ENCODE measurements around the gene LPP. TPM values are rescaled to one million over a fixed set of nuclear protein-coding genes. Genes with fewer than 3 reads are reported as not detected.

LPP gene
- total RNA-seq, 2 donors from 2014 or later = 170 to 246 TPM

- H3K4me3 ChIP-seq = no peak overlapping the region
- no peaks in the 10 kb centered on the region for H3K36me3 ChIP-seq
- H3K9me3 ChIP-seq = no peaks in the 10 kb centered on the region
- H3K27ac ChIP-seq = no peak overlapping the region
- TF ChIP-seq, protein P1, sequence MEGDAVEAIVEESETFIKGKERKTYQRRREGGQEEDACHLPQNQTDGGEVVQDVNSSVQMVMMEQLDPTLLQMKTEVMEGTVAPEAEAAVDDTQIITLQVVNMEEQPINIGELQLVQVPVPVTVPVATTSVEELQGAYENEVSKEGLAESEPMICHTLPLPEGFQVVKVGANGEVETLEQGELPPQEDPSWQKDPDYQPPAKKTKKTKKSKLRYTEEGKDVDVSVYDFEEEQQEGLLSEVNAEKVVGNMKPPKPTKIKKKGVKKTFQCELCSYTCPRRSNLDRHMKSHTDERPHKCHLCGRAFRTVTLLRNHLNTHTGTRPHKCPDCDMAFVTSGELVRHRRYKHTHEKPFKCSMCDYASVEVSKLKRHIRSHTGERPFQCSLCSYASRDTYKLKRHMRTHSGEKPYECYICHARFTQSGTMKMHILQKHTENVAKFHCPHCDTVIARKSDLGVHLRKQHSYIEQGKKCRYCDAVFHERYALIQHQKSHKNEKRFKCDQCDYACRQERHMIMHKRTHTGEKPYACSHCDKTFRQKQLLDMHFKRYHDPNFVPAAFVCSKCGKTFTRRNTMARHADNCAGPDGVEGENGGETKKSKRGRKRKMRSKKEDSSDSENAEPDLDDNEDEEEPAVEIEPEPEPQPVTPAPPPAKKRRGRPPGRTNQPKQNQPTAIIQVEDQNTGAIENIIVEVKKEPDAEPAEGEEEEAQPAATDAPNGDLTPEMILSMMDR (IDR thresholded peaks at IDR 0.05) = no peak
- no peaks in the 10 kb centered on the region for H3K27me3 ChIP-seq
- no peaks in the 10 kb centered on the region for H3K4me1 ChIP-seq
- intact Hi-C loops (cut with DNase I) = no loop called here
- no peak overlapping the region for H3K9ac ChIP-seq (ENCODE audit: low read depth in 2 of 2, low read length in 2 of 2)
- DNase-seq = no peak
Measured at GRCh38 chr3:188691004-188691403, 537.0 kb downstream of the LPP start.

DNA sequence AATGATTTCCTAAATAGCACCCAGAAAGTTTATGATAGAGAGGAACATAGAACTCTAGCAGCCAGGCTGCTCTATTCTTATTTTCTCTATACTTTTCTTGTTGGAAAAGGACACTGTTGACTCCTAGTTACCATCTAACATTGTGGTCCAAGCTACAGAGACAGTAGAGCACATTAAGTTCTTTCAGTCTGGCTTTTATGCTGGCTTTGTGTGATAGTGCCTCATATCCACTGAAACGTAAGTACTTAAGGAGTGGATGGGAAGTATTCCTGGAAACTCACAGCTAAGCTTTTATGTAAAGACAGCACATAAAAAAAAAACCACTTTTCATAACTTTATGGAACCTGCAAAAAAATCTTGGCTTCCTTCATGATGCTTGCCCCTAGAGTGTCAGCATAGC lies 537.7 kb downstream of the LPP start:
- Histone ChIP-seq H3K9ac (ENCODE audit: low read depth in 2 of 2, low read length in 2 of 2) (no peak overlapping the region), H3K4me1 (no peaks in the 10 kb centered on the region), H3K9me3 (no peaks in the 10 kb centered on the region), H3K27me3 (no peaks in the 10 kb centered on the region), H3K36me3 (no peaks in the 10 kb centered on the region), H3K27ac (no peak overlapping the region), H3K4me3 (no peak overlapping the region)
- intact Hi-C loops (cut with DNase I) = no loop called here
- no peak for DNase-seq
- TF ChIP-seq, protein P1 (IDR thresholded peaks at IDR 0.05) = no peak

GRCh38 chr3:188692700-188693099 lies 538.7 kb downstream of the LPP start:
- TF ChIP-seq, protein P1 (IDR thresholded peaks at IDR 0.05) = no peak

DNA sequence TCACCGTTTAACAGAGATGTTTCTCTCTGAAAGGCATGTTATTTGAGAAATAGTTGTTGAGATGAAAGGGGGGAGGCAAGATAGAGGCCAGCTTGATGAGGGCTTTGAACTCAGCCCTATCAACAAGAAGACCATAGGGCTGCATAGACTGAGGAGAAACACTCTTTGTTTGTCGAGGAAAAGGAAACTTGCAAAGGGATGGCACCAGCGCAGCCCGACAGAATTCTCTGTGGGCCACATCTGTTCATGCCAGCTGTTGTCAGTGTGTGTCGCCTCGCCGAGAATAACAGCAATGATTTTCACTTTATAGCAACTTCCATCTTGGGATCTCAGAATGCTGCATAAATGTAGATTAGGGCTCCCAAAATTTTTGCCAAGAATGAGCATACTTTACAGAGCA lies 539.5 kb downstream of the LPP start:
- Histone ChIP-seq H3K9me3 (no peaks in the 10 kb centered on the region), H3K9ac (ENCODE audit: low read depth in 2 of 2, low read length in 2 of 2) (no peak overlapping the region), H3K4me3 (no peak overlapping the region), H3K4me1 (no peaks in the 10 kb centered on the region), H3K36me3 (no peaks in the 10 kb centered on the region), H3K27ac (no peak overlapping the region), H3K27me3 (no peaks in the 10 kb centered on the region)
- intact Hi-C loops (cut with DNase I) = no loop called here
- no peak for DNase-seq
- TF ChIP-seq, protein P1 (IDR thresholded peaks at IDR 0.05) = no peak

More at GRCh38 chr3:188692700-188693099, 538.7 kb downstream of the LPP start:
- H3K4me3 ChIP-seq = no peak overlapping the region
- no peaks in the 10 kb centered on the region for H3K27me3 ChIP-seq
- no peak overlapping the region for H3K27ac ChIP-seq
- no peaks in the 10 kb centered on the region for H3K4me1 ChIP-seq
- no peak for DNase-seq
- H3K36me3 ChIP-seq = no peaks in the 10 kb centered on the region
- H3K9me3 ChIP-seq = no peaks in the 10 kb centered on the region
- intact Hi-C loops (cut with DNase I) = no loop called here
- no peak overlapping the region for H3K9ac ChIP-seq (ENCODE audit: low read depth in 2 of 2, low read length in 2 of 2)

- Histone ChIP-seq H3K27me3 (no peaks in the 10 kb centered on the region), H3K36me3 (no peaks in the 10 kb centered on the region), H3K4me1 (no peaks in the 10 kb centered on the region), H3K4me3 (no peak overlapping the region), H3K9me3 (no peaks in the 10 kb centered on the region), H3K27ac (no peak overlapping the region), H3K9ac (ENCODE audit: low read depth in 2 of 2, low read length in 2 of 2) (no peak overlapping the region)
- TF ChIP-seq, protein P1 (IDR thresholded peaks at IDR 0.05) = no peak
- intact Hi-C loops (cut with DNase I) = no loop called here
- no peak for DNase-seq
Measured at GRCh38 chr3:188695241-188695640, 541.3 kb downstream of the LPP start.

- no peak for DNase-seq
- Histone ChIP-seq H3K4me3 (no peak overlapping the region), H3K9ac (ENCODE audit: low read depth in 2 of 2, low read length in 2 of 2) (no peak overlapping the region), H3K27ac (no peak overlapping the region), H3K36me3 (no peaks in the 10 kb centered on the region), H3K9me3 (no peaks in the 10 kb centered on the region), H3K4me1 (no peaks in the 10 kb centered on the region), H3K27me3 (no peaks in the 10 kb centered on the region)
- TF ChIP-seq, protein P1 (IDR thresholded peaks at IDR 0.05) = no peak
- intact Hi-C loops (cut with DNase I) = no loop called here
Measured at GRCh38 chr3:188697127-188697526, 543.2 kb downstream of the LPP start.

Data from colonic mucosa (tissue), 4 donors.